ENCODE data around the gene CSF1R. TPM values are rescaled to one million over a fixed set of nuclear protein-coding genes. Genes with fewer than 3 reads are reported as not detected.

CSF1R gene
- total RNA-seq, 1 experiment from 2014 or later: 1.2 TPM

DNA sequence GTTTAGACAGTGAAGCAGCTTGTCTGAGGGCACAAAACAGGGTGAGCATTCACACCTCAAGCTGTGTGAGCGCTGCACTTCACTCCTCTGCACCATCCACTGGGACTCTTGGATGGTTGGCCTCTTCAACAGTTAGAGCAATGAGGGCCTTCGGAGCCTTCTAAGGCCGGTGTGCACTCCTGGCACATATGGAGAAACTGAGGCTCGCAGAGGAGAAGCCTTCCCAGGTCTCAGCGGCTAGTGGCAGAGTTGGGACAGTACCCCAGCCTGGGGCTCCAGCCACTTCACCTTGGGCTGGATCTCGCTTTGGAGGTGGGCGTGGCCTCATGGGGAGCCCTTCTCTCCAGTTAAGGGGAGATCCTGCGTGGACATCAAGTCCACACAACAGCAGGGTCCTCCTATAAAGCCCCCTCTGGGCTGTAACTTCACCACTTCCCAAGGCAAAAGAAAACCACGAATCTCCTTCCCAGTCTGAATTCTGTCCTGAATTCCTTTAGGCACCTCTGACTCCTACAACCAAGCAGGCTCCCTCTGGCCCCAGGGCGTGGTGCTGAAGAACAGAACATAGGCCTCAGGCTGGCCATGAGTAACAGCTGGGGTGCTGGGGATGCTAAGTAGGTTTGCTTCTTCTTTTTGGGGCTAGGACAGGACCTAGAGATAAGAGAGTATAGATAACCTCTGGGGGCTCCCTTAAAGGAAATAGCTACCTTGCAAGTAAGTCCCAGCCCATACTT, 30.5 kb upstream of the CSF1R start:
- Histone ChIP-seq H3K9me3 (replicated peaks) (no peaks in the 10 kb centered on the region), H3K36me3 (peaks cover 90% of the 10 kb centered on the region), H3K27me3 (replicated peaks) (no peaks in the 10 kb centered on the region), H3K4me1 (replicated peaks) (peaks cover 18% of the 10 kb centered on the region), H3K27ac (no peak overlapping the region), H3K4me3 (no peak overlapping the region)
- peak in 1 of 2 experiments; percentile 52 for DNase-seq (ENCODE audit: low read depth in 1 of 2, low spot score in 2 of 2)

DNA sequence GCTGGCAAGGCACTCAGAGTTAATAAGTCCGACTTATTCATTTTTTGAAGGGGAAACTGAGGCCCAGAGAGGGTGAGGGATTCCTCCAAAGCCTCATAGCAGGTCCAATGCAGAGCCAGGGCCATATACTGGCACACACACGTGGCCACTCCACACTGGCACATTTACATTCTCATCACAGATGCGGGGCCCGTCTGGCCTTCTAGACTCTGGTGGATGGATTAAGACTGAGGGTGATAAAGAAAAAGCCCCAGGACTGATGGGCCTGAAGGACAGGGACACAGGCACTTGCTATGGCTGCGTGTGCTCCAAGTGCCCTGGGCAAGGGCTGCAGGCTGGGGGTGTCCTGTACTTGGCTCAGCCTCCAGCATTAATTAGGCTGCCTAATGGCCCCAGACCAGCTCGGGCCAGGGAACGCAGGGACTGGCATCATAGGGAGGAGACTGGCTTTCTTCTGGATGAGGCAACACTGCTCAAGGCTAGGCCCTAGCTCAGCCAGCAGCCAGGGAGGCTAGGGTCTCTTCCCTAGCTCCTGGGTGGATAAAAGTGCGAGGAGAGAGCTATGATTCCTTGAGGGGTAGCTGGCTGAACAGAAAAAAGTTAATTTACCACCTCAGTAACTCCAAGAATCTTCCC, 28.5 kb upstream of the CSF1R start:
- peaks cover 71% of the 10 kb centered on the region for H3K36me3 ChIP-seq
- H3K4me1 ChIP-seq (replicated peaks): peaks cover 24% of the 10 kb centered on the region
- H3K27me3 ChIP-seq (replicated peaks): no peaks in the 10 kb centered on the region
- H3K4me3 ChIP-seq: no peak overlapping the region
- no peaks in the 10 kb centered on the region for H3K9me3 ChIP-seq (replicated peaks)
- peak in 1 of 2 experiments; percentile 27 for DNase-seq (ENCODE audit: low read depth in 1 of 2, low spot score in 2 of 2)
- H3K27ac ChIP-seq: no peak overlapping the region

DNA sequence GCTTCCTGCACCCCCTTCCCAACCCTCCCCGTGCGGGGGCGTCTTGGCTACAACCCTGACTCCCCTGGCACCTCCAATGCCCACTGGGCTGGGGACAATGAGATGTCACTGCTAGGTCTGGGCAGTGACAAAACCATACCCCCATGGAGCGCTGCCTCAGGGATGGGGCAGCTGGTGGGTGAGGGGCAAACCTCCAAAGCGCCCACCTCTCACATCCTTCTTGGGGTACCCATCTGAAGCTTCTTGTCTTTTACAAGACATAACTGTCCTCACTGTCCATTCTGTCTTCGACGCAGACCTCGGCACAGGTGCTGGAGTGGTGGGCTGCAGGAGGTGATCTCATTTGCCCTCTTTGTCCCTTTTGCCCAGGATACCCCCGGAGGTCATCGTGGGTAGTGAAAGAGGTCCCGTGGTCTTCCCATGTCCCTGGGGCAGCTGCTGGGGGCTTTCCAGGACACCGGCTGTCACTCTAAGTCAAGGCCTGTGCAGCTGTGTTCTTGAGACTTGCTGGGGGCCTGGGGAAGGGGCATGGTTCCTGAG, 27.8 kb upstream of the CSF1R start:
- no peak for DNase-seq (ENCODE audit: low read depth in 1 of 2, low spot score in 2 of 2)
- Histone ChIP-seq H3K9me3 (replicated peaks) (no peaks in the 10 kb centered on the region), H3K36me3 (peaks cover 64% of the 10 kb centered on the region), H3K27ac (no peak overlapping the region), H3K27me3 (replicated peaks) (no peaks in the 10 kb centered on the region), H3K4me1 (replicated peaks) (peaks cover 31% of the 10 kb centered on the region), H3K4me3 (no peak overlapping the region)

DNA sequence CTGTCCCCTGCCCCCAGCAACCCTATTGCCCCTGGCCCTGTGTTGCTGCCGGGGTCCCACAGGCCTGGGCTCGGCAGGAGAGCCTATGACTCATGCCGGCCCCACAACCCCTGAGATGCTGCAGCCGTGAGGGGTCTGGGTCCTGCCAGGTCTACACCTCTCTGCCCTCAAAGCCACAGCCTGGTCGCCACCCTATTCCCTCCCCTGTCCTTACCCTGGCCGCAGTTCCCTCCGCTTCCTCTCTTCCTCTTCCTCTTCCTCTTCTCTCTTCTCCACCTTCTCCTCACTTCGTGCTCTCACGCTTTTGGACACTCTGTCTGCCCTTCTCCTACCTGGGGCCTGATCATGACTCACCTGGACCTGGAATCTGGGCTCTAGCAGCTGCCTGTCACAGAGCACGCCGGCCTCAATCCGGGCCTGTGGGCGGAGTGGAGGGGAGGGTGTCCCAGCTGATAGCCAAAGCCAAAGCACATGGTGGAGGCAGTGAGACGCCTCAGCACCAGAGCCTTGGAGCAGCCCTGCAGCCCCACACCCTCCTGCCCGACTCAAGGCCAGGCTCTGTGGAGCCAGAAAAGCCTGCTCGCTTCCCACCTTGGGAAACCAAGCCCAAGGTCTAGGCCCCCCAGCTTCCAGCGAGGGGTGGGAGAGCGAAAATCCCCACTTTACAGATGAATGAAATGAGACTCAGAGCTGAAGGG, 26.8 kb upstream of the CSF1R start:
- Histone ChIP-seq H3K4me1 (replicated peaks) (peaks cover 33% of the 10 kb centered on the region), H3K27me3 (replicated peaks) (no peaks in the 10 kb centered on the region), H3K9me3 (replicated peaks) (no peaks in the 10 kb centered on the region), H3K36me3 (peaks cover 54% of the 10 kb centered on the region), H3K27ac (peak overlapping the region; percentile 74), H3K4me3 (no peak overlapping the region)
- no peak for DNase-seq (ENCODE audit: low read depth in 1 of 2, low spot score in 2 of 2)

DNA sequence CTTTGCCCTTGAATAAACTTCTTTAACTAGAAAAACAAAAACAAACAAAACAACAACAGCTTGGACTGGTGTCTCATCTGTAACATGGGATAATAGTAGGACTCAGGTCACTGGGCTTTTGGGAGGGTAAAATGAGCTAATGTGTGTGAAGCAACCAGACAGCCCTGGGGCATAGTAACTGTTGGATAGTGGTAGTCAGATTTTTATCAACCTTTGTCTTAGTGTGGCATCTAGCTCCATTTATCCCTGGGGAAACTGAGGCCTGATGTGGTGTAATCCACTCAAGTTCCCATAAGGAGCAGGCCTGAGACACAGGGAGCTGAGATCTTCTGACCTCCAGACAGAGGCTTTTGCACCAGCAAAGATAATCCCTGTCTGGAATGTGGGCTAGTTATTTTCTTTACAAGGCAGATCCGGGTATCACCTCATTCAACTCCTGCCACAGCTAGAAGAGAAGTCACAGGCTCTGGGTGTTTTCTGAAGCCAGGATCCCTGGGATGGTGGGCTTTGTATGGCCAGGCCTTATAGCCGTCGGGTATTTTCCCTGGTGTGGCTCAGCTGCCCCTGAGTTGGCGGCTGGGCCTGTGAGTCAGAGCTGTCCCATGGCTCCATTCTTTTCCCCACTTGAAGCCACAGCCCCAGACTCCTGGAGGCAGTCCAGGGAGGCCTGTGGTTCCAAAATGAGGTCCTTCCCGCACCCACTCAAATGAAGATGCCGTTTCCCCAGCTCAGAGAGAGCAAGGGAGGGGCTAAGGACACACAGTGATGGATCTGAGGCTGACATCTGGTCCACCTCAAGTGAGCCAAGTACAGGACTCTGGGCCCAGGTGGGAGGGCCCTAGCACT, 26.1 kb upstream of the CSF1R start:
- Histone ChIP-seq H3K27me3 (replicated peaks) (no peaks in the 10 kb centered on the region), H3K36me3 (peaks cover 46% of the 10 kb centered on the region), H3K27ac (peak overlapping the region; percentile 74), H3K4me1 (replicated peaks) (peaks cover 39% of the 10 kb centered on the region), H3K9me3 (replicated peaks) (no peaks in the 10 kb centered on the region), H3K4me3 (no peak overlapping the region)
- DNase-seq (ENCODE audit: low read depth in 1 of 2, low spot score in 2 of 2): peak; percentile 90 to 95

DNA sequence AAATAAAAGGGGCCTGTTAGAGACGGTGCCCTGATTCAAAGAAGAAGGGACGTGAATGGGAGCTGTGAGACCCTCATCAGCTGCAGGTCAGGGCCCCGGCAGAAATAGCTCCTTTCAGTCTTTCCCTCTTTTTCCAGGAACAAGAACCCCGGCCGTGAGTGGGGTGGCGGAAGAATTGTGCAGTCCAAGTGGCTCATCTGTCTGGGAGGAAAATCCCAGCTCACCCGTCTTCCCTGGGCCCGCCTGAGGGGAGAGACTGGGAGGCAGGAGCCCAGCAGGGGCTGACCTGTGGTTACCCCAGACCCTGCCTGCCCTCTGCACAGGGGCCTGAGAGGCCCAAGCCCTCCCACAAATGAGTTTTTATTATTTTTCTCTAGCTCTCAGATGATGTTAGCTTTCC, 24.8 kb upstream of the CSF1R start:
- DNase-seq (ENCODE audit: low read depth in 1 of 2, low spot score in 2 of 2): no peak
- Histone ChIP-seq H3K27me3 (replicated peaks) (no peaks in the 10 kb centered on the region), H3K4me1 (replicated peaks) (peaks cover 39% of the 10 kb centered on the region), H3K36me3 (peaks cover 35% of the 10 kb centered on the region), H3K9me3 (replicated peaks) (no peaks in the 10 kb centered on the region), H3K27ac (no peak overlapping the region), H3K4me3 (no peak overlapping the region)

DNA sequence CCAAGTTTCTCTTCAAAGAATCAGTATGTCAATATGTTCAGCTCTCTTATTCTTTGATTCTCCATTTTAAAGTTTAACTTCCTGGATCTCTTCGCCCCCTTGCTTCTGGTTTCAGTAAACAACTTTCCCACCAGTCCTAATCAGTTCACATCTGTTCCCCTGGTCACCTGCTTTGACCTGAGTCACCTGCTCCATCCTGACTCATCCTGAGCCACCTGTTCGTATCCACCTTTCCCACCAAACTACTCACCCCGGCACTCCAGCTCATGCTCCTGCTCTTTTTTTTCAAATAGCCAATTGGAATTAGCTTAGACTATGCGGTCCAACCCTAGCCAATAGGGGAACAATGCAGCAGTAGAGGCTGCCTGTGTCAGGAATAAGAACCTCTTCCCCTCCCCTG, 23.6 kb upstream of the CSF1R start:
- Histone ChIP-seq H3K4me1 (replicated peaks) (peaks cover 39% of the 10 kb centered on the region), H3K27ac (no peak overlapping the region), H3K27me3 (replicated peaks) (no peaks in the 10 kb centered on the region), H3K36me3 (peaks cover 23% of the 10 kb centered on the region), H3K4me3 (no peak overlapping the region), H3K9me3 (replicated peaks) (no peaks in the 10 kb centered on the region)
- no peak for DNase-seq (ENCODE audit: low read depth in 1 of 2, low spot score in 2 of 2)

DNA sequence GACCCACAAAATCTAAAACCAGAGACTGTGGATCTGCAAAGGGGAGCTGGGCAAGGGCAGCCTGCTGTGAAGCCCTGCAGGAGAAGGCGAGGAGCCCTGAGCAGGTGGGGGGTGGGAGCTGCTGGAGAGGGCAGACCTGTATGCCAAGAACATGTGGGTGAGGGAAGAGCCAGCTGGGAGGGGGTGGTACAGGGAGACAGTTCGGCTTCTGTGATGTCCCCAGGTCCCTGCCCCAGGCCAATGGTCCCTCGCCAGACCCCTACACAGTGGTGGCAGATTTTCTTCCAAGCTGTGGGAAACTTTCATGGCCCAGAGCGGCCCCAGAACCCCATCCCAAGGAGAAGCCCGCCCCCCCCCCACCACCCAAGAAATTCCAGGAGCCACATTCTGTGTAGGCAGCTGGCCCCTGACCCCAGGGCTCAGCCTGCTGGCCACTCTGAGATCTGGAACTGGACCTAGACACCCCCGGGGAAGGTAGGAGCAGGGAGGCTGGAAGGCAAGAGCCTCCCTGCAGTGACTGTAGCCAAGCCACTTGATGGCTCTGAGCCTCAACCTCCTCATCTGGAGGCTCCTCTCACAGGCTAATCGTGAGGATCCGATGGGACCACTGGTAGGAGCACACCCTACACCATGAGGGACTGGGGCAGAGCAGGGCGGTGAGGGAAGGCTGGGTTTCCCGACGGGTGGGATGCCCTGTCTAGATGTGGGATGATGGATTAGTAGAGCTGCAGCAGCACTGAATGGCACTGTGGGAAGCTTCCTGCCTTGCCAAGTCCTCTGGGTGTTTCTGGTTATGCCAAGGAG, 22.6 kb upstream of the CSF1R start:
- DNase-seq (ENCODE audit: low read depth in 1 of 2, low spot score in 2 of 2): no peak
- Histone ChIP-seq H3K4me3 (no peak overlapping the region), H3K36me3 (peaks cover 13% of the 10 kb centered on the region), H3K27me3 (replicated peaks) (no peaks in the 10 kb centered on the region), H3K4me1 (replicated peaks) (peaks cover 39% of the 10 kb centered on the region), H3K9me3 (replicated peaks) (no peaks in the 10 kb centered on the region), H3K27ac (no peak overlapping the region)

DNA sequence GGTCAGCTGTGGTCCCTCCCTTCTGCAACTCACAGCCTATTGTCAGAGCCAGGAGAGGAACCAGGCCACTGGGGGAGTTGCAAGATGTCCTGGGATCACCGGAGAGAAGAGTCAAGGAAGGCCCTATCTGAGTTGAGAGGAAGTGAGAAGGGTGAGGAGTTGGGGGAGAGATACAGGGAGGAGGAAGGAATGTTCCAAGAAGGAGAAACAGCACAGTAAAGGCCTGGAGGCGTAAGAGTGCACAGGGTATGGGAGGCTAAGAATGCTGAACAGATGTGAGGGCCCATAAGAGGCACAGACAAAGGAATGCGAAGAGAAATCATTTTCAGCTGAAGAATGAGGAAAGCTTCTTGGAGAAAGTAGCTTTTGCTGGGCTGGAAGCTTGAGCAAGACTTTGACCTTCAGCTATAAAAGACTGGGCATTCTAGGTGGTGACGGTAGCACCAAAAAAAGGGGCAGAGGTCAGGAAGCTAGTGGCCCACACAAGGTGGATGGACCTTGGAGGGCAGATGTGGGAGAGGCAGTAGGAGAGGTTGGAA, 21.6 kb upstream of the CSF1R start:
- DNase-seq (ENCODE audit: low read depth in 1 of 2, low spot score in 2 of 2): no peak
- Histone ChIP-seq H3K4me1 (replicated peaks) (peaks cover 32% of the 10 kb centered on the region), H3K4me3 (no peak overlapping the region), H3K27ac (no peak overlapping the region), H3K9me3 (replicated peaks) (no peaks in the 10 kb centered on the region), H3K36me3 (peaks cover 3% of the 10 kb centered on the region; the same call in 1 of the 2 replicates), H3K27me3 (replicated peaks) (no peaks in the 10 kb centered on the region)

DNA sequence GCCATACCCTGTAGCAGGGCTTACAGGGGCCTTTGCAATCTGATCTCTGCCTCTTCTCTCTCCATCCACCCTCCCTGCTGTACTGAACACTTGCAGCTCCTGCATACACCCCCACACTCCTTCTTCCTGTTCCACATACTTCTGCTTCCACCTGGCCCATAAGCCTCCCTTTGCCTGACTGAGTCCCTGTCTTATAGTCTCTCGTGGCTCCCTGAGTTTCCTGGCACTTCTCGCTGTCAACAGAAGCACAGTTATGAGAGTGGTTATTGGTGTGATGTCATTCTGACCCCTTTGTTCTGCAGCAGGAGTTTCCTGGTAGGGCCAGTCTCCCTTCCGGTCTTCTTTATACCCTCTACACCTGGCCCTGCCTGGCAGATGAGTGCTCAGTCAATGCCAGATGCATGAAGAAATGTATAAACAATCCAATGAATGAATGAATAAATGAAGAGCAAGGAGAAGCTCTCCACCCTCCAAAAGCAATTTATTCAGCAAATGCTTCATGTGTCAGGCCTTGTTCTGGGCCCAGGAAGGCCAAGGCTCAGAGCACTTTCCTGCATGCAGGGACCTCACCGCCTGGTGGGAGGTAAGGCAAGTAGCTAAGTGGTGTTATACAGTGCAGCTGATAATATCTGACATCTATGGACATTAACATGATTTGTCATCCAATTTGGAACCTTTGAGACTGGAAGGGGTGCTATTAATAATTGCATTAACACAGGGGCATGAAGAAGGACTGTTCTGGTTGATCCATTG, 20.5 kb upstream of the CSF1R start:
- Histone ChIP-seq H3K9me3 (replicated peaks) (no peaks in the 10 kb centered on the region), H3K27ac (no peak overlapping the region), H3K4me3 (no peak overlapping the region), H3K36me3 (peaks cover under 1% of the 10 kb centered on the region; the same call in 1 of the 2 replicates), H3K27me3 (replicated peaks) (no peaks in the 10 kb centered on the region), H3K4me1 (replicated peaks) (peaks cover 21% of the 10 kb centered on the region)
- DNase-seq (ENCODE audit: low read depth in 1 of 2, low spot score in 2 of 2): no peak

DNA sequence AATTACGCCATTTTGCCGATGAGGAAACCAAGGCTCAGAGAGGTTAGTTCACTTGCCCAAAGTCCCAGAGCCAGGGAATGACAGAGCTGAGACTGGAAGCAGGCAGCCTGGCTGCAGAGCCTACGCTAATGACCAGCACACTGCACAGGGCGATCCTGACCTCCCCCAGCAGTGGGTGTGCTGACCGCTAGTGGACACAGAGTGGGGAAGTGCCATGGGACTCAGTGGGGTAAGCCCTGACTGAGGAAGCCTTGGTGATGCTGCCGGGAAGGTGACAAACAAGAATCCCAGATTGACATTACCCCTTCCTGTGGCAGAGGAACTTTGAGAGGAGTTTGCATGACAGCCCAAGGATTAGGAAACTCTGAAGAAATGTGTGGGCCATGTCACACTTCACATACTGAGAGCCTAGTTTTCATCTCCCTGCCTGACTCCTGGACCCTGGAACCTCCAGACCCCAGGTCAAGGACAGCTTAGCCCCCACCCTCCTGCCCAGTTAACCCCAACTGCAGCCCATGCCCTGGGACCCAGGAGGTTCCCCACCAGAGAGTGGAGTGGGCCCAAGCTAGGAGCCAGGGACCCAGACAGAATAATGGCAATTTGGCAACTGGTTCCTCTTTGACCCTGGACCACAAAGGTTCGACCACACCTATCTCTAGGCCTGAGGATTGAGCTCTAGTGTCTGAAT, 19.7 kb upstream of the CSF1R start:
- Histone ChIP-seq H3K27ac (no peak overlapping the region), H3K27me3 (replicated peaks) (no peaks in the 10 kb centered on the region), H3K4me3 (no peak overlapping the region), H3K9me3 (replicated peaks) (no peaks in the 10 kb centered on the region), H3K4me1 (replicated peaks) (peaks cover 15% of the 10 kb centered on the region), H3K36me3 (no peaks in the 10 kb centered on the region)
- no peak for DNase-seq (ENCODE audit: low read depth in 1 of 2, low spot score in 2 of 2)

DNA sequence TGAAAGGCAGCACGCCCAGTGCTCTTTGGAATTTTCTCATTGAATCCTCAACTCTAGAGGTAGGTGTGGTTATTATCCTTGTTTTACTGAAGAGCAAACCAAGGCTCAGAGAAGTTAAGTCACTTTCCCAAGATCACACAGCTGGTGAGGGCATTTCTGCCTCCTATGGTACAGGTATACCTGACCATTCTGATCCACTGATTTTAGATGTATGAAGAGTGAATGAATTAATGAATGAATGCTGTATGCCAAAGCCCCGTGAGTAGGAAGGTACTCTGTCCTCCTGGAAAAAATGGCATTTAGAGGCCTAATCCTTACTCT, 18.2 kb upstream of the CSF1R start:
- H3K36me3 ChIP-seq: no peaks in the 10 kb centered on the region
- H3K27me3 ChIP-seq (replicated peaks): no peaks in the 10 kb centered on the region
- no peak overlapping the region for H3K27ac ChIP-seq
- H3K9me3 ChIP-seq (replicated peaks): no peaks in the 10 kb centered on the region
- H3K4me3 ChIP-seq: no peak overlapping the region
- peaks cover 11% of the 10 kb centered on the region for H3K4me1 ChIP-seq (replicated peaks)
- DNase-seq (ENCODE audit: low read depth in 1 of 2, low spot score in 2 of 2): no peak

Data from SJSA1 (cell line).